K562 (cell line): Measurements from ENCODE around the gene ABCA7. TPM values are rescaled to one million over a fixed set of nuclear protein-coding genes. Genes with fewer than 3 reads are reported as not detected.

Experiments
- HCFC1 ChIP-seq: IDR thresholded peaks from 2 replicates; pipeline ENCODE4 v1.6.1; 2012; ENCODE audit warnings: low read depth, low read length, improper control_type of control experiment
- HNRNPUL1 ChIP-seq: fragments of 200-400 bp; formaldehyde crosslinking; IDR thresholded peaks from 2 replicates; pipeline ENCODE4 v1.6.1; 2017; ENCODE audit warnings: low read length
- MAFG ChIP-seq: fragments of 450-650 bp; conservative IDR thresholded peaks from 2 replicates; pipeline ENCODE4 v1.6.1; 2016; ENCODE audit warnings: missing genetic modification characterization, missing compliant biosample characterization
- MLX ChIP-seq, 2 experiments: fragments of 450-650 bp in 1 of 2; sonication (generic) in 1 of 2; formaldehyde crosslinking; conservative IDR thresholded peaks; 2 replicates each; pipeline versions ENCODE4 v1.4.0 to v1.8.1; 2020 to 2022; ENCODE audit warnings: mild to moderate bottlenecking in 1 of 2, missing genetic modification reagents in 1 of 2
- NFRKB ChIP-seq: fragments of 450-650 bp; IDR thresholded peaks from 2 replicates; pipeline ENCODE4 v1.6.1; 2016; ENCODE audit warnings: low read depth
- REST ChIP-seq, 2 experiments: fragments of 450-650 bp; formaldehyde crosslinking in 1 of 2; IDR thresholded peaks; 2 replicates each; pipeline versions ENCODE4 v1.4.0 to v1.6.1; 2014 to 2020; ENCODE audit warnings: mild to moderate bottlenecking in 2 of 2, borderline replicate concordance in 1 of 2, low read depth in 1 of 2
- ZBTB12 ChIP-seq: fragments of 250-450 bp; sonication (Bioruptor Pico); IDR thresholded peaks from 2 replicates; pipeline ENCODE4 v1.4.0; 2020
- polyA plus RNA-seq, 8 experiments: library from polyadenylated mRNA; depleted of rRNA in 4 of 8; stranded (reverse) in 5 of 8; unstranded in 3 of 8; fragments of >200 nt; fragmentation: Nextera tagmentation in 2 of 8; fragmentation: Illumina TruSeq in 1 of 8; extraction: Ambion mirVana in 2 of 8; extraction: Trizol in 1 of 8; gene quantifications; 2 replicates each; pipeline versions ENCODE4 v1.2.1 to v1.2.3, GENCODE V29; 2011 to 2014; ENCODE audit warnings: inconsistent platforms in 1 of 8, missing spikeins in 1 of 8
- total RNA-seq, 7 experiments: library from RNA; depleted of rRNA in 6 of 7; stranded (reverse); fragments of >200 nt in 6 of 7; fragmentation: Illumina TruSeq in 2 of 7; extraction: Trizol in 2 of 7; gene quantifications; 2 replicates each; pipeline versions ENCODE4 v1.2.1 to v1.2.3, GENCODE V29; 2011 to 2021; ENCODE audit warnings: low replicate concordance in 1 of 7
- TF ChIP-seq, protein P1 (sequence below): fragments of 450-650 bp; IDR thresholded peaks from 2 replicates; pipeline ENCODE4 v1.6.1; 2017; ENCODE audit warnings: antibody characterized with exemption
- TF ChIP-seq, protein P2 (sequence below): sonication (generic); formaldehyde crosslinking; IDR thresholded peaks from 2 replicates; pipeline ENCODE4 v1.8.0; 2022; ENCODE audit warnings: mild to moderate bottlenecking, missing genetic modification reagents

The ABCA7 gene
- total and polyA plus RNA-seq, 9 of the 15 experiments (the other 6 are each of a cell fraction or from before 2014, with no cell fraction given): 2.3 to 96.1 (median 31.2) TPM

DNA sequence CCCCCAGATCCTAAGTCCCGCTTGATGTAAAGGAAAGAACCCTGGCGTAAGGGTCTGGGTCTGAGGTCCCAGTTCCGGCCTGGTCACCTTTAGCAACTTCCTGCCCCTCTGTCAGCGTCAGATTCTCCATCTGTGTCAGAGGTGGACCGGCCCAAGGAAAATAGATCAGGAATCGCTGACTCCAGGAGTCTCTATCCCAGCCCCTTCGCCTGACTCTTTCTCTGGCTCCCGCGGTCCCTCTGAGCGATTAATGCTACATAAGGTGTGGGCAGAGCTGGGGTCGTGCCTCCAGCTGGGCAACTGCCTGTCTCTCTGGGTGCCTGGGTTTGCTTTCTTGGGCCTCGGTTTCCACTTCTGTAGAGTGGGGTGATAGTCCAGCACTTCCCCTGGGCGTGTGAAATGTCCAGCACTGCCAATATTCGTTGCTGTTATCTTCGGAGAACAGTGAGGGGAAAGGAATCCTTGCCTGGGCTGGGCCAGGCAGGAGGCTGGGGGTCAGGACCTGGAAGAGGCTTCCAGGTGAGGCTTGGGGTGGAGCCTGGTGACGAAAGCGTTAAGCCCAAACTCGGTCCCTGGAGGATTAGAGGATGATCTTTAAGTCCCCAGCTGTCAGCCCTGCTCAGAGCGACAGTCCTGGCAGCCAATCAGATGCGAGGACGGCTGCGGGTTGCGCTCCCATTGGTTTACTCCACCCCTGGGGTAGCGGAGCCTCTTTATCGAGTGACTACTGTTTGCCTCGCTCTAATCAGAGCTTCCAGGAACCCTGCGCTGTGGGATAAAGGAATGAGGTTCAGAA is 767 bp downstream of the ABCA7 start (continued):
- no peak for TF ChIP-seq REST (IDR thresholded peaks at IDR 0.05; ENCODE audit: borderline replicate concordance)
- TF ChIP-seq REST (CRISPR knock-in tag; IDR thresholded peaks at IDR 0.05; ENCODE audit: low read depth): no peak
- TF ChIP-seq NFRKB: no peak
- TF ChIP-seq MLX (CRISPR knock-in tag; conservative IDR thresholded peaks at IDR 0.05): no peak
- TF ChIP-seq, protein P1, sequence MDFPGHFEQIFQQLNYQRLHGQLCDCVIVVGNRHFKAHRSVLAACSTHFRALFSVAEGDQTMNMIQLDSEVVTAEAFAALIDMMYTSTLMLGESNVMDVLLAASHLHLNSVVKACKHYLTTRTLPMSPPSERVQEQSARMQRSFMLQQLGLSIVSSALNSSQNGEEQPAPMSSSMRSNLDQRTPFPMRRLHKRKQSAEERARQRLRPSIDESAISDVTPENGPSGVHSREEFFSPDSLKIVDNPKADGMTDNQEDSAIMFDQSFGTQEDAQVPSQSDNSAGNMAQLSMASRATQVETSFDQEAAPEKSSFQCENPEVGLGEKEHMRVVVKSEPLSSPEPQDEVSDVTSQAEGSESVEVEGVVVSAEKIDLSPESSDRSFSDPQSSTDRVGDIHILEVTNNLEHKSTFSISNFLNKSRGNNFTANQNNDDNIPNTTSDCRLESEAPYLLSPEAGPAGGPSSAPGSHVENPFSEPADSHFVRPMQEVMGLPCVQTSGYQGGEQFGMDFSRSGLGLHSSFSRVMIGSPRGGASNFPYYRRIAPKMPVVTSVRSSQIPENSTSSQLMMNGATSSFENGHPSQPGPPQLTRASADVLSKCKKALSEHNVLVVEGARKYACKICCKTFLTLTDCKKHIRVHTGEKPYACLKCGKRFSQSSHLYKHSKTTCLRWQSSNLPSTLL: no peak; the same call in 1 of the 2 replicates
- TF ChIP-seq HCFC1: no peak
- no peak for TF ChIP-seq MAFG (tag)
- TF ChIP-seq HNRNPUL1: no peak
- no peak for TF ChIP-seq ZBTB12 (CRISPR knock-in tag)
- TF ChIP-seq, protein P2, sequence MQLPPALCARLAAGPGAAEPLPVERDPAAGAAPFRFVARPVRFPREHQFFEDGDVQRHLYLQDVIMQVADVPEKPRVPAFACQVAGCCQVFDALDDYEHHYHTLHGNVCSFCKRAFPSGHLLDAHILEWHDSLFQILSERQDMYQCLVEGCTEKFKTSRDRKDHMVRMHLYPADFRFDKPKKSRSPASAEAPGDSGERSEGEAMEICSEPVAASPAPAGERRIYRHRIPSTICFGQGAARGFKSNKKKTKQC (CRISPR knock-in tag): no peak; the same call in 1 of the 2 replicates
